Measurements from ENCODE around the gene STRBP.
"Not testable (repeated sequence)": the region's sequence is repeated elsewhere in the genome, so short reads cannot be mapped to it uniquely, and the experiment has no call there.

The STRBP gene

GRCh38 chr9:123186029-123186428, 82.4 kb downstream of the STRBP start:
- DNase-seq: not testable (repeated sequence)

GRCh38 chr9:123176949-123177348, 91.4 kb downstream of the STRBP start:
- DNase-seq: no peak

GRCh38 chr9:123175854-123176629, 92.3 kb downstream of the STRBP start:
- no peak for DNase-seq

GRCh38 chr9:123174887-123175518, 93.4 kb downstream of the STRBP start:
- DNase-seq: no peak

- DNase-seq: no peak
Measured at GRCh38 chr9:123174079-123174478, 94.3 kb downstream of the STRBP start.

- DNase-seq: no peak
Measured at GRCh38 chr9:123169926-123170325, 98.5 kb downstream of the STRBP start.

- no peak for DNase-seq
Measured at GRCh38 chr9:123168586-123168985, 99.8 kb downstream of the STRBP start.

GRCh38 chr9:123167474-123167873, 100.9 kb downstream of the STRBP start:
- DNase-seq: no peak

GRCh38 chr9:123165813-123166212, 102.6 kb downstream of the STRBP start:
- DNase-seq: no peak

- no peak for DNase-seq
Measured at GRCh38 chr9:123164285-123164684, 104.1 kb downstream of the STRBP start.

- DNase-seq: no peak
Measured at GRCh38 chr9:123162791-123163345, 105.5 kb downstream of the STRBP start.

- no peak for DNase-seq
Measured at GRCh38 chr9:123162360-123162759, 106.0 kb downstream of the STRBP start.

- no peak for DNase-seq
Measured at GRCh38 chr9:123157221-123157620, 111.2 kb downstream of the STRBP start.

GRCh38 chr9:123150708-123151503, 117.5 kb downstream of the STRBP start:
- no peak for DNase-seq

GRCh38 chr9:123149067-123149466, 119.3 kb downstream of the STRBP start:
- DNase-seq: no peak

- DNase-seq: no peak
Measured at GRCh38 chr9:123138163-123138562, 130.2 kb downstream of the STRBP start.

GRCh38 chr9:123135430-123135829, 133.0 kb downstream of the STRBP start:
- DNase-seq: no peak

GRCh38 chr9:123132696-123133095, 135.7 kb downstream of the STRBP start:
- no peak for DNase-seq

- no peak for DNase-seq
Measured at GRCh38 chr9:123131993-123132392, 136.4 kb downstream of the STRBP start.

- DNase-seq: no peak
Measured at GRCh38 chr9:123131258-123131657, 137.1 kb downstream of the STRBP start.

GRCh38 chr9:123129423-123129822, 139.0 kb downstream of the STRBP start:
- DNase-seq: no peak

GRCh38 chr9:123128591-123128990, 139.8 kb downstream of the STRBP start:
- DNase-seq: no peak

GRCh38 chr9:123127512-123128075, 140.8 kb downstream of the STRBP start:
- DNase-seq: no peak

Data from stimulated activated CD4-positive, alpha-beta T cell treated with anti-CD3 and anti-CD28 coated beads, Interleukin-2, amount 100 ng/mL, for 48 hours (primary cell).